GM12878 (cell line): ENCODE measurements around the gene FPGS.

Experiments
- BMI1 ChIP-seq: fragments of 450-650 bp; IDR thresholded peaks from 2 replicates; pipeline ENCODE4 v1.6.1; 2016; ENCODE audit warnings: mild to moderate bottlenecking, moderate library complexity, borderline replicate concordance
- CHD2 ChIP-seq: IDR thresholded peaks from 2 replicates; pipeline ENCODE4 v1.6.1; 2011; ENCODE audit warnings: low read depth, low read length, improper control_type of control experiment, borderline replicate concordance
- EP300 ChIP-seq, 2 experiments: fragments of 150-350 bp in 1 of 2; IDR thresholded peaks; 2 replicates each; pipeline ENCODE4 v1.6.1; 2011 to 2012; ENCODE audit warnings: low read depth in 2 of 2, low read length in 2 of 2, borderline replicate concordance in 1 of 2, improper control_type of control experiment in 1 of 2, inconsistent platforms in 1 of 2; ENCODE audit not compliant: control insufficient read depth in 1 of 2
- EZH2 ChIP-seq: IDR thresholded peaks from 2 replicates; pipeline ENCODE4 v1.6.1; 2012; ENCODE audit warnings: low read depth, mild to moderate bottlenecking, control low read depth, inconsistent platforms, low read length, borderline replicate concordance; ENCODE audit not compliant: control insufficient read depth
- JUND ChIP-seq: IDR thresholded peaks from 2 replicates; pipeline ENCODE4 v1.6.1; 2012; ENCODE audit warnings: low read depth, mild to moderate bottlenecking, low read length, improper control_type of control experiment, moderate library complexity
- MEF2A ChIP-seq: IDR thresholded peaks from 2 replicates; pipeline ENCODE4 v1.6.1; 2011; ENCODE audit warnings: low read depth, mild to moderate bottlenecking, low read length, moderate library complexity; ENCODE audit not compliant: insufficient read depth
- PML ChIP-seq: IDR thresholded peaks from 2 replicates; pipeline ENCODE4 v1.6.1; 2012; ENCODE audit warnings: low read length, inconsistent platforms
- POLR2A ChIP-seq: IDR thresholded peaks from 2 replicates; pipeline ENCODE4 v1.6.1; 2011; ENCODE audit warnings: low read depth, mild to moderate bottlenecking, low read length
- RBBP5 ChIP-seq: fragments of 200-600 bp; sonication (generic); conservative IDR thresholded peaks from 2 replicates; pipeline ENCODE4 v1.6.1; 2016
- RELA ChIP-seq: fragments of 450-650 bp; IDR thresholded peaks from 2 replicates; pipeline ENCODE4 v1.8.0; 2014; ENCODE audit warnings: borderline replicate concordance; ENCODE audit not compliant: partially characterized antibody
- ZNF384 ChIP-seq: IDR thresholded peaks from 2 replicates; pipeline ENCODE4 v1.6.1; 2012; ENCODE audit warnings: low read depth, mild to moderate bottlenecking, low read length, improper control_type of control experiment, borderline replicate concordance
- TF ChIP-seq, protein P1 (sequence below), 3 experiments: IDR thresholded peaks in 2 of 3; conservative IDR thresholded peaks in 1 of 3; 2 replicates each; pipeline ENCODE4 v1.5.1; 2011; ENCODE audit warnings: low read depth in 3 of 3, low read length in 3 of 3, mild to moderate bottlenecking in 3 of 3, control low read depth in 2 of 3, moderate library complexity in 2 of 3, inconsistent platforms in 1 of 3, mixed read lengths in 1 of 3; ENCODE audit not compliant: control insufficient read depth in 2 of 3, insufficient read depth in 1 of 3; ENCODE audit errors: extremely low read depth in 1 of 3
- TF ChIP-seq, protein P2 (sequence below): fragments of 450-650 bp; formaldehyde crosslinking; IDR thresholded peaks from 2 replicates; pipeline ENCODE4 v1.5.0; 2022; ENCODE audit warnings: mild to moderate bottlenecking, missing genetic modification characterization
- TF ChIP-seq, protein P3 (sequence below): IDR thresholded peaks from 2 replicates; pipeline ENCODE4 v1.6.1; 2012; ENCODE audit warnings: mild to moderate bottlenecking, low read depth, low read length

DNA sequence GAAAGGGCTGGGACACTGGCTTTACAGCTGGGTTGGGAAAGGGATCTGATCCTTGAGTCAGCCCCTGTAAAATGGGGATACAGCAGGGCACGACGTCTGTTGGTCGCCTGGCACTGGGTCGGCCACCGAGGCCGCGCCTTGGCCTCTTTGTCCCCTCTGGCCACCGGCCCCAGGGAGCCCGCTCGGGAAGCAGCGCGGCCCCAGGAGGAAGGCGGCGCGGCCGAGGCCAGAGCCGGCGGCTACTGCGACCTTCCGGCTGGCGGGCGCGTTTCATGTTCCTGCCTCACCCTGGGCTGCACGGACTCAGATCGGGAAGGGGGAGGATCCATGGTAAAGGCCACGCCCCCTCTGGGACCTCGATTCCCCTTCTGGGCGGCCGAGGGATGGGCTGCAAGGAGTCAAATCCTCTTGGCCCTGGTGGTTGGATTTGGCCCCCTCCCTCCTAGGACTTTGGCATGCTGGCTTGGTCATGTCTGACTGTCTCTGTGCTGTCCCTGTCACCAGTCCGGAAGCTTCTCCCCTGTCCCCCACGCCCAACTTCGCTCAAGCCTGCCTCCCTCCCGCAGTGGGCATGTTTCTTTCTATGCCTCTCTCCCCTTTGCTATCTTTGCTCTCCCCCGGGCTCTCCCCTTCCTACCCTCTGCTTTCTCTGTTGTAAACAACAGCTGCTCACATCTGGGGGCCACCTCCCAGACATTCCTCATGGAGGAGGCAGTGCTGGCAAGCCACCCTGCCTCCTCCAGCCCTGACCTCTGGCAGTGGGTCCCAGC, 25.8 kb downstream of the FPGS start:
- TF ChIP-seq PML (no peak), POLR2A (no peak), EZH2 (no peak), EP300 (IDR thresholded peaks at IDR 0.05; ENCODE audit: borderline replicate concordance in 1 of 2, control insufficient read depth in 1 of 2, low read depth in 2 of 2, low read length in 2 of 2) (no peak), JUND (no peak), ZNF384 (no peak), BMI1 (no peak), CHD2 (no peak), RBBP5 (no peak), MEF2A (no peak), RELA (no peak)
- TF ChIP-seq, protein P1, sequence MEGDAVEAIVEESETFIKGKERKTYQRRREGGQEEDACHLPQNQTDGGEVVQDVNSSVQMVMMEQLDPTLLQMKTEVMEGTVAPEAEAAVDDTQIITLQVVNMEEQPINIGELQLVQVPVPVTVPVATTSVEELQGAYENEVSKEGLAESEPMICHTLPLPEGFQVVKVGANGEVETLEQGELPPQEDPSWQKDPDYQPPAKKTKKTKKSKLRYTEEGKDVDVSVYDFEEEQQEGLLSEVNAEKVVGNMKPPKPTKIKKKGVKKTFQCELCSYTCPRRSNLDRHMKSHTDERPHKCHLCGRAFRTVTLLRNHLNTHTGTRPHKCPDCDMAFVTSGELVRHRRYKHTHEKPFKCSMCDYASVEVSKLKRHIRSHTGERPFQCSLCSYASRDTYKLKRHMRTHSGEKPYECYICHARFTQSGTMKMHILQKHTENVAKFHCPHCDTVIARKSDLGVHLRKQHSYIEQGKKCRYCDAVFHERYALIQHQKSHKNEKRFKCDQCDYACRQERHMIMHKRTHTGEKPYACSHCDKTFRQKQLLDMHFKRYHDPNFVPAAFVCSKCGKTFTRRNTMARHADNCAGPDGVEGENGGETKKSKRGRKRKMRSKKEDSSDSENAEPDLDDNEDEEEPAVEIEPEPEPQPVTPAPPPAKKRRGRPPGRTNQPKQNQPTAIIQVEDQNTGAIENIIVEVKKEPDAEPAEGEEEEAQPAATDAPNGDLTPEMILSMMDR (IDR thresholded peaks at IDR 0.05 in 2 of 3, conservative IDR thresholded peaks at IDR 0.05 in 1 of 3; ENCODE audit: control insufficient read depth in 2 of 3, extremely low read depth in 1 of 3, insufficient read depth in 1 of 3, low read depth in 3 of 3, low read length in 3 of 3): no peak
- TF ChIP-seq, protein P2, sequence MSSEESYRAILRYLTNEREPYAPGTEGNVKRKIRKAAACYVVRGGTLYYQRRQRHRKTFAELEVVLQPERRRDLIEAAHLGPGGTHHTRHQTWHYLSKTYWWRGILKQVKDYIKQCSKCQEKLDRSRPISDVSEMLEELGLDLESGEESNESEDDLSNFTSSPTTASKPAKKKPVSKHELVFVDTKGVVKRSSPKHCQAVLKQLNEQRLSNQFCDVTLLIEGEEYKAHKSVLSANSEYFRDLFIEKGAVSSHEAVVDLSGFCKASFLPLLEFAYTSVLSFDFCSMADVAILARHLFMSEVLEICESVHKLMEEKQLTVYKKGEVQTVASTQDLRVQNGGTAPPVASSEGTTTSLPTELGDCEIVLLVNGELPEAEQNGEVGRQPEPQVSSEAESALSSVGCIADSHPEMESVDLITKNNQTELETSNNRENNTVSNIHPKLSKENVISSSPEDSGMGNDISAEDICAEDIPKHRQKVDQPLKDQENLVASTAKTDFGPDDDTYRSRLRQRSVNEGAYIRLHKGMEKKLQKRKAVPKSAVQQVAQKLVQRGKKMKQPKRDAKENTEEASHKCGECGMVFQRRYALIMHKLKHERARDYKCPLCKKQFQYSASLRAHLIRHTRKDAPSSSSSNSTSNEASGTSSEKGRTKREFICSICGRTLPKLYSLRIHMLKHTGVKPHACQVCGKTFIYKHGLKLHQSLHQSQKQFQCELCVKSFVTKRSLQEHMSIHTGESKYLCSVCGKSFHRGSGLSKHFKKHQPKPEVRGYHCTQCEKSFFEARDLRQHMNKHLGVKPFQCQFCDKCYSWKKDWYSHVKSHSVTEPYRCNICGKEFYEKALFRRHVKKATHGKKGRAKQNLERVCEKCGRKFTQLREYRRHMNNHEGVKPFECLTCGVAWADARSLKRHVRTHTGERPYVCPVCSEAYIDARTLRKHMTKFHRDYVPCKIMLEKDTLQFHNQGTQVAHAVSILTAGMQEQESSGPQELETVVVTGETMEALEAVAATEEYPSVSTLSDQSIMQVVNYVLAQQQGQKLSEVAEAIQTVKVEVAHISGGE: no peak
- TF ChIP-seq, protein P3, sequence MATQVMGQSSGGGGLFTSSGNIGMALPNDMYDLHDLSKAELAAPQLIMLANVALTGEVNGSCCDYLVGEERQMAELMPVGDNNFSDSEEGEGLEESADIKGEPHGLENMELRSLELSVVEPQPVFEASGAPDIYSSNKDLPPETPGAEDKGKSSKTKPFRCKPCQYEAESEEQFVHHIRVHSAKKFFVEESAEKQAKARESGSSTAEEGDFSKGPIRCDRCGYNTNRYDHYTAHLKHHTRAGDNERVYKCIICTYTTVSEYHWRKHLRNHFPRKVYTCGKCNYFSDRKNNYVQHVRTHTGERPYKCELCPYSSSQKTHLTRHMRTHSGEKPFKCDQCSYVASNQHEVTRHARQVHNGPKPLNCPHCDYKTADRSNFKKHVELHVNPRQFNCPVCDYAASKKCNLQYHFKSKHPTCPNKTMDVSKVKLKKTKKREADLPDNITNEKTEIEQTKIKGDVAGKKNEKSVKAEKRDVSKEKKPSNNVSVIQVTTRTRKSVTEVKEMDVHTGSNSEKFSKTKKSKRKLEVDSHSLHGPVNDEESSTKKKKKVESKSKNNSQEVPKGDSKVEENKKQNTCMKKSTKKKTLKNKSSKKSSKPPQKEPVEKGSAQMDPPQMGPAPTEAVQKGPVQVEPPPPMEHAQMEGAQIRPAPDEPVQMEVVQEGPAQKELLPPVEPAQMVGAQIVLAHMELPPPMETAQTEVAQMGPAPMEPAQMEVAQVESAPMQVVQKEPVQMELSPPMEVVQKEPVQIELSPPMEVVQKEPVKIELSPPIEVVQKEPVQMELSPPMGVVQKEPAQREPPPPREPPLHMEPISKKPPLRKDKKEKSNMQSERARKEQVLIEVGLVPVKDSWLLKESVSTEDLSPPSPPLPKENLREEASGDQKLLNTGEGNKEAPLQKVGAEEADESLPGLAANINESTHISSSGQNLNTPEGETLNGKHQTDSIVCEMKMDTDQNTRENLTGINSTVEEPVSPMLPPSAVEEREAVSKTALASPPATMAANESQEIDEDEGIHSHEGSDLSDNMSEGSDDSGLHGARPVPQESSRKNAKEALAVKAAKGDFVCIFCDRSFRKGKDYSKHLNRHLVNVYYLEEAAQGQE: no peak
